MM.1S (cell line): ENCODE measurements around the gene CAMSAP1.

Experiments
- DNase-seq: peaks from one replicate; pipeline ENCODE4 v3.0.0-alpha.2; 2015
- H2AFZ ChIP-seq: fragments of 300-600 bp; sonication (generic); 2 replicates; pipeline ENCODE4 v1.6.0; 2016; ENCODE audit warnings: antibody characterized with exemption, low read length
- H3F3A ChIP-seq: fragments of 300-600 bp; sonication (generic); 2 replicates; pipeline ENCODE4 v1.6.1; 2016; ENCODE audit warnings: mild to moderate bottlenecking, antibody characterized with exemption, low read length, moderate library complexity, mixed read lengths; ENCODE audit not compliant: insufficient read depth
- H3K27ac ChIP-seq: fragments of 300-600 bp; sonication (generic); 2 replicates; pipeline ENCODE4 v1.5.1; 2016; ENCODE audit warnings: mild to moderate bottlenecking, low read length
- H3K27me3 ChIP-seq: fragments of 300-600 bp; sonication (generic); replicated peaks from 2 replicates; pipeline ENCODE4 v1.6.0; 2016; ENCODE audit warnings: low read length; ENCODE audit not compliant: insufficient read depth
- H3K36me3 ChIP-seq: fragments of 300-600 bp; sonication (generic); replicated peaks from 2 replicates; pipeline ENCODE4 v1.6.1; 2016; ENCODE audit warnings: mild to moderate bottlenecking, low read length, mixed read lengths; ENCODE audit not compliant: insufficient read depth
- H3K4me1 ChIP-seq: fragments of 300-600 bp; sonication (generic); 2 replicates; pipeline ENCODE4 v1.6.1; 2016; ENCODE audit warnings: low read length, mixed read lengths
- H3K4me2 ChIP-seq: fragments of 300-600 bp; sonication (generic); 2 replicates; pipeline ENCODE4 v1.6.0; 2016; ENCODE audit warnings: low read depth, low read length
- H3K4me3 ChIP-seq: fragments of 300-600 bp; sonication (generic); 2 replicates; pipeline ENCODE4 v1.5.1; 2016; ENCODE audit warnings: low read length, mixed read lengths
- H3K79me2 ChIP-seq: fragments of 300-600 bp; sonication (generic); 2 replicates; pipeline ENCODE4 v1.6.1; 2016; ENCODE audit warnings: mixed run types, low read length, mixed read lengths
- H3K9ac ChIP-seq: fragments of 300-600 bp; sonication (generic); 2 replicates; pipeline ENCODE4 v1.6.1; 2016; ENCODE audit warnings: low read length, mixed read lengths
- H3K9me2 ChIP-seq: fragments of 300-600 bp; sonication (generic); replicated peaks from 2 replicates; pipeline ENCODE4 v1.6.1; 2016; ENCODE audit warnings: mild to moderate bottlenecking, low read length, mixed read lengths; ENCODE audit not compliant: insufficient read depth
- H3K9me3 ChIP-seq: fragments of 300-600 bp; sonication (generic); replicated peaks from 2 replicates; pipeline ENCODE4 v1.6.1; 2016; ENCODE audit warnings: mild to moderate bottlenecking, low read length, mixed read lengths; ENCODE audit not compliant: insufficient read depth
- H4K20me1 ChIP-seq: fragments of 300-600 bp; sonication (generic); 2 replicates; pipeline ENCODE4 v1.6.1; 2016; ENCODE audit warnings: mild to moderate bottlenecking, low read length, moderate library complexity, mixed read lengths; ENCODE audit not compliant: insufficient read depth
- EZH2 ChIP-seq: fragments of 300-600 bp; sonication (generic); optimal IDR thresholded peaks from 2 replicates; pipeline ENCODE3; 2017; ENCODE audit warnings: low read depth, mild to moderate bottlenecking, antibody characterized with exemption, low read length, mixed read lengths
- EZH2phosphoT487 ChIP-seq: fragments of 300-600 bp; sonication (generic); IDR thresholded peaks from 2 replicates; pipeline ENCODE4 v1.6.1; 2018; ENCODE audit warnings: antibody characterized with exemption, low read length
- TF ChIP-seq, protein P1 (sequence below): fragments of 300-600 bp; sonication (generic); IDR thresholded peaks from 2 replicates; pipeline ENCODE4 v1.5.1; 2016; ENCODE audit warnings: antibody characterized with exemption, low read length, mixed read lengths

The CAMSAP1 gene

DNA sequence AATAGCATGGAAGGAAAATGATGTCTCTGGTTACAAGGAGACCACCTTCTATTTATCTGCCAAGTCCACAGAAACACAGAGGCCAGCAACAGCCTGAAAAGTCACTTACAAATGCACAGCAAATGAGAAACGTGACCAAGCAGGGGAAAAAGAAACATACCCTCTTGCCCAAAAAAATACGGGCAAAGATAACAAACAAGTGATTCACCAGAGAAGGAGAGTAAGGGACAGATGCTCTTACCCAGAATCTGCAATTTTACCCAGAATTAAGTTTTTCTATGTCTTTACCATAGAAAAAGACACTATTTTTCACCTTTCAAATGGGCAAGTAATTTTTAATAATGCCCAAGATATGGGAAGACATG is 28.1 kb downstream of the CAMSAP1 start:
- Histone ChIP-seq H3K36me3 (no peaks in the 10 kb centered on the region), H4K20me1 (no peaks in the 10 kb centered on the region), H3F3A (no peaks in the 10 kb centered on the region), H3K9me2 (no peaks in the 10 kb centered on the region), H3K4me2 (no peak overlapping the region), H3K4me1 (no peaks in the 10 kb centered on the region), H3K27ac (no peak overlapping the region), H3K4me3 (no peak overlapping the region), H2AFZ (no peak overlapping the region), H3K79me2 (peaks cover 18% of the 10 kb centered on the region), H3K27me3 (no peaks in the 10 kb centered on the region), H3K9ac (no peak overlapping the region), H3K9me3 (no peaks in the 10 kb centered on the region)
- TF ChIP-seq, protein P1, sequence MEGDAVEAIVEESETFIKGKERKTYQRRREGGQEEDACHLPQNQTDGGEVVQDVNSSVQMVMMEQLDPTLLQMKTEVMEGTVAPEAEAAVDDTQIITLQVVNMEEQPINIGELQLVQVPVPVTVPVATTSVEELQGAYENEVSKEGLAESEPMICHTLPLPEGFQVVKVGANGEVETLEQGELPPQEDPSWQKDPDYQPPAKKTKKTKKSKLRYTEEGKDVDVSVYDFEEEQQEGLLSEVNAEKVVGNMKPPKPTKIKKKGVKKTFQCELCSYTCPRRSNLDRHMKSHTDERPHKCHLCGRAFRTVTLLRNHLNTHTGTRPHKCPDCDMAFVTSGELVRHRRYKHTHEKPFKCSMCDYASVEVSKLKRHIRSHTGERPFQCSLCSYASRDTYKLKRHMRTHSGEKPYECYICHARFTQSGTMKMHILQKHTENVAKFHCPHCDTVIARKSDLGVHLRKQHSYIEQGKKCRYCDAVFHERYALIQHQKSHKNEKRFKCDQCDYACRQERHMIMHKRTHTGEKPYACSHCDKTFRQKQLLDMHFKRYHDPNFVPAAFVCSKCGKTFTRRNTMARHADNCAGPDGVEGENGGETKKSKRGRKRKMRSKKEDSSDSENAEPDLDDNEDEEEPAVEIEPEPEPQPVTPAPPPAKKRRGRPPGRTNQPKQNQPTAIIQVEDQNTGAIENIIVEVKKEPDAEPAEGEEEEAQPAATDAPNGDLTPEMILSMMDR, result no peak
- no peak for TF ChIP-seq EZH2phosphoT487
- TF ChIP-seq EZH2, result no peak
- DNase-seq, result no peak

DNA sequence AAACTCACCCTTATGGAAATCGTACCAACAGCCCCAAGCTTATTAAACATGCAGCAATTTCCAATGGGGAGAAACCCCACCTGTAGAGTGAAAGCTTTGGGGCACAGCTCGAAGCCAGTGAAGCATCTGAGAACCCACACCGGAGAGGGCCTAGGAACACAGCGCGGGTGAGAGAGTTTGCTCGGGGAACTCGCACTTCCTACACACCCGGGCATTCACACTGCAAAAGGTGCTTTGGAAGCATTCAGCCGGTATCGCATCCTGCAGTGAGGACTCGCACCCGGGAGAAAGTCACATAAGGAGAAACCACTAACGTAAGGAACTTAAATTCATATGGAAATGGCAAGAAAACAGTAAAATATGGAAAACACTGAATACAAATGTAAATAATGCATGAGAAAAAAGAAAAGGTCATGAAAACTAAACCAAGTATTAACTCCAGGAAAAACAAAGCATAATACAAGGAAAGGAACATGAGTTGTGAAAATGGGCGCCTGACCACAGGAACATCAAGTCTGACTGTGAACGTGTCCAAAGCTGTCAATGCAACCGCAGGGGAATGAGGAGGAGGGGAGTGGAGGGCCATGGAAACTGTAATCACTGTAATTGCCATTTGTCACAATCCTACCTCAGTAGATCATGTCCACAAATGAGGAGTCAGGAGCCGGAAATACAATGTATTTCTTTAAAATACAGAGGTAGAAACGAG is 28.7 kb downstream of the CAMSAP1 start:
- Histone ChIP-seq H3F3A (no peaks in the 10 kb centered on the region), H3K27me3 (no peaks in the 10 kb centered on the region), H2AFZ (no peak overlapping the region), H3K9ac (no peak overlapping the region), H3K9me3 (no peaks in the 10 kb centered on the region), H3K9me2 (no peaks in the 10 kb centered on the region), H3K36me3 (no peaks in the 10 kb centered on the region), H3K27ac (no peak overlapping the region), H4K20me1 (no peaks in the 10 kb centered on the region), H3K79me2 (peaks cover 15% of the 10 kb centered on the region; the same call in 1 of the 2 replicates), H3K4me2 (no peak overlapping the region), H3K4me3 (no peak overlapping the region), H3K4me1 (no peaks in the 10 kb centered on the region)
- TF ChIP-seq EZH2phosphoT487, result no peak
- TF ChIP-seq EZH2, result no peak
- TF ChIP-seq, protein P1, result no peak
- no peak for DNase-seq

DNA sequence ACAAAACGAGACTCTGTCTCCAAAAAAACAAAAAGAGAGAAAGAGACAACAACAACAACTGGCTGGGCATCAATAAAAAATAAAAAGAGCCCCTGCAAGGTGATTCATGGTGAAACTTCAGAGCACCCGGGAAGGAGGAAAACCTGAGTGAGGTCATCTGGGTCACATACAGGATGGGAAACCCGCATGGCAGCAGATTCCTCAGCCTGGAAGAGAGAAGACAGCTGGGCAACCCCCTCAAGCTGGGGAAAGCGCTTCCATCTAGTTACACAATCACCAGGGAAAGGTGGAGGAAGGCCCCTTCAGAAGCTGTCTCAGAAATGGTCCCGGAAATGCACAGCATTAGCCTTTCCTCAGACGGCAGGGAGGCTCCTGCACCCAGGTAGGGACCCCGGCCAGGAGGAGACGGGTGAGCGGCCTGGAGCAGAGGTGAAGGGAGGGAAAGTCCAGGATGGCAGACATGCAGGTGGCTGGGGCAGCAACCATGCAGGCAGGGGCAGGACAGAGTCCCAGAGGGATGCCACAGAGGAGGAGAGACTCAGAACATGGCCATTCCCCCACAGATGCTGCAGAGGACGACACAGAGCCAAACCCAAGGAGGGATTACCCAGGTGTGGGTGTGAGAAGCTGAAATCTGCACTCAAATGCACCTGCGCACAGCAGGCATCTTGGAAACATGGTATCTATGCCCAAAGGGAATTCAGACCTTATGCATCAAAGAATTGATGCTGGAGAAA is 29.4 kb downstream of the CAMSAP1 start:
- TF ChIP-seq, protein P1, result no peak
- TF ChIP-seq EZH2phosphoT487, result no peak
- H3K9ac ChIP-seq, result no peak overlapping the region
- H3K36me3 ChIP-seq, result no peaks in the 10 kb centered on the region
- no peaks in the 10 kb centered on the region for H4K20me1 ChIP-seq
- H3K9me2 ChIP-seq, result no peaks in the 10 kb centered on the region
- no peaks in the 10 kb centered on the region for H3F3A ChIP-seq
- no peak overlapping the region for H3K4me2 ChIP-seq
- H3K9me3 ChIP-seq, result no peaks in the 10 kb centered on the region
- H3K4me3 ChIP-seq, result no peak overlapping the region
- H2AFZ ChIP-seq, result no peak overlapping the region
- no peak overlapping the region for H3K27ac ChIP-seq
- H3K27me3 ChIP-seq, result no peaks in the 10 kb centered on the region
- DNase-seq, result no peak
- H3K4me1 ChIP-seq, result no peaks in the 10 kb centered on the region
- H3K79me2 ChIP-seq, result peaks cover 12% of the 10 kb centered on the region
